ENCODE data around the gene LRRC56. TPM values are rescaled to one million over a fixed set of nuclear protein-coding genes. Genes with fewer than 3 reads are reported as not detected.

LRRC56 gene
- polyA plus RNA-seq, 2 of the 4 experiments (the other 2 are of a cell fraction) = 0.32 to 1.0 TPM

DNA sequence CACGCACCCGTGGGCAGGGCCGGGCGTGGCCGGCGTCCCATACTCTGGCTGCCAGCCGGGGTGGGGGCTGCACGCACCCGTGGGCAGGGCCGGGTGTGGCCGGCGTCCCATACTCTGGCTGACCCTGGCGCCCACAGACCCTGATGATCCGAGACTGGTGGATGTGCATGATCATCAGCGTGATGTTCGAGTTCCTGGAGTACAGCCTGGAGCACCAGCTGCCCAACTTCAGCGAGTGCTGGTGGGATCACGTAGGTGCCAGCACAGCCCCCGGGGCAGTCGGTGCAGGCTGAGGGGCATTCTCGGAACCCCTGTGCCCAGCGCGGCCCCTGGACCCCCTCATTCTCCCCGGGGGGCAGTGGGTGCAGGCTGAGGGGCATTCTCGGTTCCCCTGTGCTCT is 49.3 kb upstream of the LRRC56 start (continued):
- TF ChIP-seq HES2 (IDR thresholded peaks at IDR 0.05) (no peak), MYC (IDR thresholded peaks at IDR 0.05; ENCODE audit: borderline replicate concordance, low read length) (no peak), MAFK (IDR thresholded peaks at IDR 0.05; ENCODE audit: partially characterized antibody) (no peak)

GRCh38 chr11:488579-488978 is 48.7 kb upstream of the LRRC56 start:
- POLR2A ChIA-PET = no interaction called here
- ATAC-seq (no peak), FAIRE-seq (no peak), DNase-seq (ENCODE audit: low read depth in 1 of 2, low spot score in 1 of 2) (no peak)
- 92% methylated on average over 12 of the region's 19 CpGs for WGBS (ENCODE audit: missing lambda C conversion rate)
- Histone ChIP-seq H3K4me3 (no peak overlapping the region), H3K4me2 (no peak overlapping the region), H3K4me1 (no peaks in the 10 kb centered on the region), H3K27ac (no peak overlapping the region), H3K9me3 (no peaks in the 10 kb centered on the region)
- CTCF ChIA-PET = interaction anchor here (0.8 to 2.8 kb wide), 3 partner anchors 12 to 30 kb away, joined by 3 to 10 read pairs (median 3); no protein-coding TSS in a partner anchor
- TF ChIP-seq FOXS1 (CRISPR knock-in tag; IDR thresholded peaks at IDR 0.05) = no peak
- TF ChIP-seq NR3C1 (IDR thresholded peaks at IDR 0.05) = no peak
- no peak for TF ChIP-seq RAD21 (conservative IDR thresholded peaks at IDR 0.05 in 1 of 2, IDR thresholded peaks at IDR 0.05 in 1 of 2)
- TF ChIP-seq, protein P1, sequence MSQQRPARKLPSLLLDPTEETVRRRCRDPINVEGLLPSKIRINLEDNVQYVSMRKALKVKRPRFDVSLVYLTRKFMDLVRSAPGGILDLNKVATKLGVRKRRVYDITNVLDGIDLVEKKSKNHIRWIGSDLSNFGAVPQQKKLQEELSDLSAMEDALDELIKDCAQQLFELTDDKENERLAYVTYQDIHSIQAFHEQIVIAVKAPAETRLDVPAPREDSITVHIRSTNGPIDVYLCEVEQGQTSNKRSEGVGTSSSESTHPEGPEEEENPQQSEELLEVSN (IDR thresholded peaks at IDR 0.05; ENCODE audit: borderline replicate concordance, low read depth) = no peak
- TF ChIP-seq CBX8 (IDR thresholded peaks at IDR 0.05) = no peak
- no peak for TF ChIP-seq GATA3 (IDR thresholded peaks at IDR 0.05; ENCODE audit: borderline replicate concordance)
- TF ChIP-seq ZSCAN20 (CRISPR knock-in tag; IDR thresholded peaks at IDR 0.05) = no peak
- no peak for TF ChIP-seq HOXB5 (CRISPR knock-in tag; IDR thresholded peaks at IDR 0.05)
- TF ChIP-seq HES2 (IDR thresholded peaks at IDR 0.05) = no peak
- TF ChIP-seq JUN (IDR thresholded peaks at IDR 0.05) = no peak
- TF ChIP-seq, protein P2, sequence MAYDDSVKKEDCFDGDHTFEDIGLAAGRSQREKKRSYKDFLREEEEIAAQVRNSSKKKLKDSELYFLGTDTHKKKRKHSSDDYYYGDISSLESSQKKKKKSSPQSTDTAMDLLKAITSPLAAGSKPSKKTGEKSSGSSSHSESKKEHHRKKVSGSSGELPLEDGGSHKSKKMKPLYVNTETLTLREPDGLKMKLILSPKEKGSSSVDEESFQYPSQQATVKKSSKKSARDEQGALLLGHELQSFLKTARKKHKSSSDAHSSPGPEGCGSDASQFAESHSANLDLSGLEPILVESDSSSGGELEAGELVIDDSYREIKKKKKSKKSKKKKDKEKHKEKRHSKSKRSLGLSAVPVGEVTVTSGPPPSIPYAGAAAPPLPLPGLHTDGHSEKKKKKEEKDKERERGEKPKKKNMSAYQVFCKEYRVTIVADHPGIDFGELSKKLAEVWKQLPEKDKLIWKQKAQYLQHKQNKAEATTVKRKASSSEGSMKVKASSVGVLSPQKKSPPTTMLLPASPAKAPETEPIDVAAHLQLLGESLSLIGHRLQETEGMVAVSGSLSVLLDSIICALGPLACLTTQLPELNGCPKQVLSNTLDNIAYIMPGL (CRISPR knock-in tag; IDR thresholded peaks at IDR 0.05; ENCODE audit: borderline replicate concordance) = no peak
- no peak for TF ChIP-seq CBX2 (IDR thresholded peaks at IDR 0.05; ENCODE audit: borderline replicate concordance, low read depth)
- TF ChIP-seq ZC3H11A (IDR thresholded peaks at IDR 0.05) = no peak
- TF ChIP-seq ZFP36 (IDR thresholded peaks at IDR 0.05; ENCODE audit: borderline replicate concordance, partially characterized antibody) = no peak
- TF ChIP-seq USF2 (IDR thresholded peaks at IDR 0.05) = no peak
- TF ChIP-seq, protein P3, sequence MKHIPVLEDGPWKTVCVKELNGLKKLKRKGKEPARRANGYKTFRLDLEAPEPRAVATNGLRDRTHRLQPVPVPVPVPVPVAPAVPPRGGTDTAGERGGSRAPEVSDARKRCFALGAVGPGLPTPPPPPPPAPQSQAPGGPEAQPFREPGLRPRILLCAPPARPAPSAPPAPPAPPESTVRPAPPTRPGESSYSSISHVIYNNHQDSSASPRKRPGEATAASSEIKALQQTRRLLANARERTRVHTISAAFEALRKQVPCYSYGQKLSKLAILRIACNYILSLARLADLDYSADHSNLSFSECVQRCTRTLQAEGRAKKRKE (CRISPR knock-in tag; IDR thresholded peaks at IDR 0.05; ENCODE audit: low read depth) = no peak

GRCh38 chr11:488992-489391 is 48.3 kb upstream of the LRRC56 start:
- POLR2A ChIA-PET = no interaction called here
- Histone ChIP-seq H3K27ac (no peak overlapping the region), H3K4me1 (no peaks in the 10 kb centered on the region), H3K4me3 (no peak overlapping the region), H3K9me3 (no peaks in the 10 kb centered on the region), H3K4me2 (no peak overlapping the region)
- no peak for TF ChIP-seq CHD4 (IDR thresholded peaks at IDR 0.05; ENCODE audit: borderline replicate concordance)
- ATAC-seq (peak in 1 of 2 experiments; percentile 24; a peak in 3 of 6 replicates), DNase-seq (ENCODE audit: low read depth in 1 of 2, low spot score in 1 of 2) (no peak), FAIRE-seq (no peak)
- CTCF ChIA-PET = interaction anchor here (0.8 to 2.8 kb wide), 3 partner anchors 13 to 30 kb away, joined by 3 to 10 read pairs (median 3); no protein-coding TSS in a partner anchor
- 78% methylated on average over 17 of the region's 19 CpGs for WGBS (ENCODE audit: missing lambda C conversion rate)
